Stomach (tissue), 19 donors: ENCODE data around the gene ITGA1. TPM values are rescaled to one million over a fixed set of nuclear protein-coding genes. Genes with fewer than 3 reads are reported as not detected.
A peak's percentile ranks its signal among the peaks of the same experiment; 100 is the strongest.

Experiments used
- DNase-seq, 2 donors: peaks; one replicate each; pipeline versions ENCODE4 v3.0.0 to v3.0.0-alpha.2; 2013 to 2019
- H3K27ac ChIP-seq, 5 donors: fragments of 200-600 bp in 4 of 5; sonication (generic) in 4 of 5; one replicate each; pipeline ENCODE4 v1.5.1; 2013 to 2019; ENCODE audit warnings: mild to moderate bottlenecking in 1 of 5, moderate library complexity in 1 of 5
- H3K27me3 ChIP-seq, 3 donors: fragments of 200-600 bp; sonication (generic); one replicate each; pipeline ENCODE4 v1.5.1; 2017 to 2019; ENCODE audit warnings: mixed run types in 1 of 3
- H3K36me3 ChIP-seq, 4 donors: fragments of 200-600 bp; sonication (generic); 1 replicate in 3 of 4; 2 replicates in 1 of 4; pipeline ENCODE4 v1.5.1; 2016 to 2019
- H3K4me1 ChIP-seq, 4 donors: fragments of 200-600 bp; sonication (generic); one replicate each; pipeline ENCODE4 v1.5.1; 2016 to 2019
- H3K4me3 ChIP-seq, 4 donors: fragments of 200-600 bp; sonication (generic) in 3 of 4; one replicate each; pipeline ENCODE4 v1.5.1; 2016 to 2019; ENCODE audit warnings: mild to moderate bottlenecking in 1 of 4
- H3K9me3 ChIP-seq, 4 donors: fragments of 200-600 bp; sonication (generic); one replicate each; pipeline ENCODE4 v1.5.1; 2016 to 2019
- CTCF ChIP-seq, 7 experiments: fragments of 450-650 bp in 4 of 7; fragments of 200-600 bp in 3 of 7; sonication (generic) in 3 of 7; IDR thresholded peaks; one replicate each; pipeline ENCODE4 v1.5.1; 2016 to 2019; ENCODE audit warnings: antibody characterized with exemption in 7 of 7, control low read depth in 2 of 7, mild to moderate bottlenecking in 1 of 7
- EP300 ChIP-seq: sonication (generic); formaldehyde crosslinking; IDR thresholded peaks from one replicate; pipeline ENCODE4 v1.6.1; 2017; ENCODE audit warnings: antibody characterized with exemption
- POLR2A ChIP-seq, 4 donors: fragments of 450-650 bp; IDR thresholded peaks; one replicate each; pipeline ENCODE4 v1.6.1; 2016; ENCODE audit warnings: antibody characterized with exemption in 4 of 4, control low read depth in 2 of 4, mild to moderate bottlenecking in 1 of 4, moderate library complexity in 1 of 4
- POLR2AphosphoS5 ChIP-seq, 3 donors: sonication (generic); formaldehyde crosslinking; IDR thresholded peaks; one replicate each; pipeline ENCODE4 v1.6.1; 2016; ENCODE audit warnings: antibody characterized with exemption in 3 of 3
- WGBS, 5 donors: extraction: QIAGEN DNeasy Blood & Tissue Kit in 3 of 5; methylation state at CpG; one replicate each; pipeline versions ENCODE4 v1.1.5 to v1.1.7; 2013 to 2018; 5-methylcytosine and 5-hydroxymethylcytosine counted together
- intact Hi-C: fragments of 100-400 bp; cut with DNase I; formaldehyde crosslinking; loops from one replicate; pipeline ENCODE4 v1.15.1; 2023; ENCODE audit warnings: low total_unique reads
- long read RNA-seq, 10 donors: transcript quantifications; one replicate each; lab custom pipeline, GENCODE V29; 2026
- polyA plus RNA-seq, 3 donors: library from polyadenylated mRNA; stranded (reverse); fragments of 200-250 nt; gene quantifications; one replicate each; pipeline ENCODE4 v1.2.3, GENCODE V29; 2013
- total RNA-seq, 5 donors: library from RNA; depleted of rRNA; stranded (reverse); fragments of >200 nt; gene quantifications; one replicate each; pipeline versions ENCODE4 v1.1.0 to v1.2.3, GENCODE V29; 2014 to 2016
- donor health status: healthy with polysubstance abuse.
- donor health status: Bipolar disorder and iron deficiency.
- donor health status: healthy.

Gene ITGA1
- total RNA-seq, result 100 to 1,000 TPM in 3 of 5 donors, 10 to 100 TPM in 2; 71.4 to 507 (median 145) TPM
- 10 to 100 TPM in 1 of 3 donors, 1 to 10 TPM in 2; 2.7 to 11.9 (median 2.9) TPM for polyA plus RNA-seq
- long read RNA-seq, donor 1, full-length matches to known transcripts, result 5 of 37 reads
- long read RNA-seq, donor 1, partial matches to known transcripts, result 24 of 37 reads
- long read RNA-seq, donor 1, other reads (novel, unspliced or antisense), result 8 of 37 reads
- long read RNA-seq, donor 2, full-length matches to known transcripts, result 5 of 22 reads
- long read RNA-seq, donor 2, partial matches to known transcripts, result 17 of 22 reads
- long read RNA-seq, donor 2, other reads (novel, unspliced or antisense), result 0 of 22 reads
- long read RNA-seq, donor 3, full-length matches to known transcripts, result 2 of 2 reads
- long read RNA-seq, donor 3, partial matches to known transcripts, result 0 of 2 reads
- long read RNA-seq, donor 3, other reads (novel, unspliced or antisense), result 0 of 2 reads
- long read RNA-seq, donor 4, result 0 reads
- long read RNA-seq, donor 5, full-length matches to known transcripts, result 3 of 3 reads
- long read RNA-seq, donor 5, partial matches to known transcripts, result 0 of 3 reads
- long read RNA-seq, donor 5, other reads (novel, unspliced or antisense), result 0 of 3 reads
- long read RNA-seq, donor 6, full-length matches to known transcripts, result 12 of 33 reads
- long read RNA-seq, donor 6, partial matches to known transcripts, result 21 of 33 reads
- long read RNA-seq, donor 6, other reads (novel, unspliced or antisense), result 0 of 33 reads
- long read RNA-seq, donor 7, full-length matches to known transcripts, result 9 of 15 reads
- long read RNA-seq, donor 7, partial matches to known transcripts, result 6 of 15 reads
- long read RNA-seq, donor 7, other reads (novel, unspliced or antisense), result 0 of 15 reads
- long read RNA-seq, donor 8, full-length matches to known transcripts, result 3 of 32 reads
- long read RNA-seq, donor 8, partial matches to known transcripts, result 29 of 32 reads
- long read RNA-seq, donor 8, other reads (novel, unspliced or antisense), result 0 of 32 reads
- long read RNA-seq, donor 9, full-length matches to known transcripts, result 2 of 23 reads
- long read RNA-seq, donor 9, partial matches to known transcripts, result 21 of 23 reads
- long read RNA-seq, donor 9, other reads (novel, unspliced or antisense), result 0 of 23 reads
- long read RNA-seq, donor 10, result 0 reads

DNA sequence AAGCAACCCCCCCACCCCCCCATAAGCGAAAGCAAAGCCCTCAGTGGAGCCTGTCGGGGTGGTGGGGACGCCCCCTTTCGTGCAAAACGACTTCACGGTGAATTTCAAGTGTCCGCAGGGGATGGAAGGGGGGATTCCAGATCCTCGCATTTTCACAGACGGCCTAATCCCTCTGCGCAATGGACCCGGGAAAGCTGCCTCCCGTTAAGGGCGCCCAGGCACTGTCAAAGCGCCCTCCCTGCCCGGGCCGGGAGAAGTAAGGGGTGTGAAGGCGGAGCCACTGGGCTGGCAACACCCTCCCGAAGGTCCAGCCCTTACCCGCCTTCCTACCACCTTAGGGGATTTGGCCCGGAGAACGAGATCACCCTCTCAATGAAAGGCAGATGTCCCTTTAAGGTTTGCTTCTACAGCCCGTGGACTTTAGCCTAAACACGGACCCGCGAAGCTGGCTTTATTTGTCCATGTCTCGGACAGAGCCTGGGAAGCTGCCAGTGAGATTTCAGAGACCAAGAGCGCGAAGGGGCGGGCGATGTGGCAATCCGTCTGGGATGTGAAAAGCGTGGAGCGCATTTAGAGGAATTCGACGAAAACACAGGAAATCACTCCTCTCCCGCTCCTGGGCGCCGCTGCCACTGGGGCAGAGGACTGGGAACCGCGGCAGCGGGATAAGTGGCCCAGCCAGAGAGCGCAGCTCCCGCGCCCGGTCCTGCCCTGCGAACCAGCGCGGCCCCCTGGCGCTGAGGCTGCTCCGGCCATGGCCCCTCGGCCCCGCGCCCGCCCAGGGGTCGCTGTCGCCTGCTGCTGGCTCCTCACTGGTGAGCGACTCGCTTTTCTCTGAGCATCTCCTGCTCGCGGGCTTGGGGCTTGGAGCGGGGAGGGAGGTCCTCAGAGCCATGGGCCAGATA lies at the start of gene ITGA1, which contains the start of gene PELO:
TSS of gene ITGA1 (plus strand) at position 317 of the 905 bp plus-strand sequence. CDS start at position 755, 438 bp downstream.
TSS of gene PELO (plus strand) at position 317 of the 905 bp plus-strand sequence. CDS start 12,479 bp downstream, outside the sequence.
- peak within 1 kb of the TSS; percentile 87 to 96 (median 92) for H3K27ac ChIP-seq
- TF ChIP-seq CTCF (IDR thresholded peaks at IDR 0.05) (peak in 2 of 7 experiments; percentile 28 to 33), POLR2AphosphoS5 (IDR thresholded peaks at IDR 0.05) (peak; percentile 39 to 67 (median 40)), EP300 (no peak), POLR2A (IDR thresholded peaks at IDR 0.05) (no peak)
- DNase-seq, result peak; percentile 65 to 90
- no peaks in the 10 kb centered on the region for H3K27me3 ChIP-seq
- peaks cover 0 to 48% (median 28%) of the 10 kb centered on the region in 4 donors for H3K4me1 ChIP-seq
- H3K9me3 ChIP-seq, result no peaks in the 10 kb centered on the region
- WGBS, 5 donors, result 0 to 2% (median 1%) methylated on average over 30 to 61 of the region's 61 CpGs
- H3K4me3 ChIP-seq, result peak within 1 kb of the TSS; percentile 66 to 80 (median 74)
- H3K36me3 ChIP-seq, result no peaks in the 10 kb centered on the region
- intact Hi-C loops, result loop anchor here (5.0 kb wide), 1 partner anchor 129 kb away; no protein-coding TSS in a partner anchor

DNA sequence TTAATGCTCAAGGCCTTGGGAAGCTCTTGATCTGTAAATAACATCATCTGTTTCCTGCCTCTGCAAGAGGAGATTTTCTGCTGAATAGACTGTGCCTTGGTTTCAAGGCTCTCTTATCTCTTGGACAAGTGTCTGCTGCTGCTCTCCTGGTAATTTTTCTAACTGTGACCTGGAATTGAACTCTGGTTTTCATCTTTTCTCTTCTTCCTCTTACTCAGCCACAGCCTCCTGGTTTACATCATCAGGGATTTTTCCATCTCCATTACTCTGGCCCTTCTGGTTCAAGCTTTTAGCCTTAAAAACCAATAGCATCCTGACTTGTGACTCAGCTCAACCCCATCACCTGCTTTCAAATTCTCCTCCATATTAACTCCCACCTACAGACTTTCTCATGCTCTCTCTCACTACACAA lies 49.6 kb upstream of the ITGA1 start:
- intact Hi-C loops, result no loop called here
- H3K4me1 ChIP-seq, result peaks cover 0 to 2% (median 0%) of the 10 kb centered on the region in 4 donors
- H3K27ac ChIP-seq, result no peak overlapping the region
- DNase-seq, result no peak
- H3K36me3 ChIP-seq, result no peaks in the 10 kb centered on the region
- TF ChIP-seq POLR2A (IDR thresholded peaks at IDR 0.05) (no peak), CTCF (IDR thresholded peaks at IDR 0.05) (no peak), EP300 (no peak), POLR2AphosphoS5 (IDR thresholded peaks at IDR 0.05) (no peak)
- no peaks in the 10 kb centered on the region for H3K27me3 ChIP-seq
- no peak overlapping the region for H3K4me3 ChIP-seq
- H3K9me3 ChIP-seq, result no peaks in the 10 kb centered on the region

GRCh38 chr5:52740007-52740406 lies 47.7 kb upstream of the ITGA1 start:
- TF ChIP-seq CTCF (IDR thresholded peaks at IDR 0.05) (no peak), POLR2AphosphoS5 (IDR thresholded peaks at IDR 0.05) (no peak)
- Histone ChIP-seq H3K36me3 (no peaks in the 10 kb centered on the region), H3K4me3 (no peak overlapping the region), H3K4me1 (peaks cover 0 to 21% (median 6%) of the 10 kb centered on the region in 4 donors), H3K27me3 (no peaks in the 10 kb centered on the region), H3K9me3 (no peaks in the 10 kb centered on the region), H3K27ac (no peak overlapping the region)
- intact Hi-C loops, result no loop called here
- WGBS, 5 donors, result 56 to 80% (median 70%) methylated on average over 2 of the region's 2 CpGs
- DNase-seq, result no peak
